ENCODE results near the gene PITPNC1.
"Not testable (repeated sequence)": the region's sequence is repeated elsewhere in the genome, so short reads cannot be mapped to it uniquely, and the experiment has no call there.

PITPNC1 gene

DNA sequence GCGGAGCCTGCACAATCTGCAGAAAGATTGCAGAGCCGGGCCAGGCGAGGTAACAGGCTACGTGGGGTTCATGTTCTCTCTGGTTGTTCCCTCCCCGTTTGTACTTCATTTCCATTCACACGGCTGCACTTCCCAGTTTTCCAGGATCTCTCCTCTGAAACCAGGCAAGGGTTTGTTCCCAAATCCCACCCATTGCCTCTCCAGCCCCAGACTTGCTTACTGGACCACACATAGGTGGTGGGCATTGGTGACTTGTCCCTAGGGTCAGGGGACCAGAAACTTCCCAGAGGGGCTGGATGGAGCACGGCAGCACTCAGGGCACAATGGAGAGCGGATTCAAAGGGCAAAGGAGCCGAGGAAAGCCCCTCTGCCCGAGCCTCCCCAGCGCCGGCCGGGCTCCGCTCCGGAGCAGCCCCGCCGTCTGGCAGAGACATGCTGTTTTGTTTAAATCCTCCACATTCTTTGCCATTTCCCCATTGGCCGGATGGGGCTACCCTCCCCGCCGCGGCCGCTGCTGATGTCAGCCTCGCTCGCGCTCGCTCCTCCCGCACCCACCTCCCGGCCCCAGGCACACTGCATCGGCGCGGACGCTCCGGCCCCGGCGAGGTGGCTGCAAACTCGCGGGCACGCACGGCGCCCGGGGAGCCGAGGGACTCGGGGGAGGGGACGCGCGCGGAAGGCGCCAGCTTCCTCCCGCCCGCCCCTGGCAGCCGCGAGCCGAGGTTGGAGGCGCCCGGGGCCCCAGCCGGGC lies at the start of gene PITPNC1:
Gene PITPNC1, plus strand, starts transcription at position 545 of the 751 bp plus-strand sequence.
- peak; percentile 91 for DNase-seq
- peak; percentile 79 for ATAC-seq

- DNase-seq (no peak), ATAC-seq (no peak)
These were observed 49.1 kb upstream of the PITPNC1 start for GRCh38 chr17:67328026-67328425.

- not testable (repeated sequence) for DNase-seq, ATAC-seq
These were observed 45.5 kb upstream of the PITPNC1 start for GRCh38 chr17:67331381-67332161.

- DNase-seq, ATAC-seq: not testable (repeated sequence)
These were observed 44.9 kb upstream of the PITPNC1 start for GRCh38 chr17:67332162-67332508.

GRCh38 chr17:67335245-67335835 lies 41.7 kb upstream of the PITPNC1 start:
- ATAC-seq (no peak), DNase-seq (no peak)

- ATAC-seq, result no peak
- no peak for DNase-seq
These were observed 40.2 kb upstream of the PITPNC1 start for GRCh38 chr17:67336859-67337258.

GRCh38 chr17:67338353-67338752 lies 38.7 kb upstream of the PITPNC1 start:
- DNase-seq, ATAC-seq: not testable (repeated sequence)

- DNase-seq, result no peak
These were observed 33.8 kb upstream of the PITPNC1 start for GRCh38 chr17:67343237-67343636.

GRCh38 chr17:67347826-67348225 lies 29.3 kb upstream of the PITPNC1 start:
- ATAC-seq, result no peak
- DNase-seq, result no peak

More at GRCh38 chr17:67343237-67343636, 33.8 kb upstream of the PITPNC1 start:
- no peak for ATAC-seq

DNA sequence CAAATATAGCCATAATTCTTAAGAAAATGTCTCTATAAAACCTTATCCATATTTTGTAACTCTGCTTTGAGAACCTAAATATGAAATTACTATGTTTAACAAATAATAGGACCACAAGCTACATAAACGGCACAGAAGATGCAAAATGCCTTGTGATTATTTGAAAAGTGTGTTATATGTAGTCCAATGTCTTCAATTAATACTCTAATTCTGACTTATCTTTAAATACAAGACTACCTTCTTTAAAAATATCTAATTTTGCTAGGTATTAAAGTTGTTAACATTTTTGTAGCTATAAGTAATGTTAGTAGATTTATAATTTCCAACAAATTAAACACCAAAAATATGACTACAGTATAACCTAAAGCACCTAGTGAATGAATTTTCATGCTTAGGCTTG lies 27.7 kb upstream of the PITPNC1 start:
- ATAC-seq, result no peak

DNA sequence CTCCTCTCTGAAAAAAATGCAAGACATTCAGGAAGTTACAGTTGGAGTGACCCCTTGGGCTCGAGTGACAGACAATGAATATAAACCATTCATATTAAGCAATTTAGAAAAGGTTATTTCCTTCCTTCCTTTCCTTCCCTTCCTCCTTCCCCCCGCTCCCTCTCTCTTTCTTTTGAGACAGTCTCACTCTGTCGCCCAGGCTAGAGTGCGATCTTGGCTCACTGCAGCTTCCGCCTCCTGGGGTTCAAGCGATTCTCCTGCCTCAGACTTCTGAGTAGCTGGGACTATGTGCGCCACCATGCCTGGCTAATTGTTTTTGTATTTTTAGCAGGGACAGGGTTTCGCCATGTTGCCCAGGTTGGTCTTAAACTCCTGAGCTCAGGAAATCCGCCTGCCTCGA lies 23.9 kb upstream of the PITPNC1 start:
- no peak for ATAC-seq
- DNase-seq, result no peak

More for the DNA sequence above, 27.7 kb upstream of the PITPNC1 start:
- DNase-seq, result no peak

- no peak for ATAC-seq
- DNase-seq, result no peak
These were observed 23.0 kb upstream of the PITPNC1 start for GRCh38 chr17:67353929-67354574.

- DNase-seq (no peak), ATAC-seq (peak; percentile 73)
These were observed 18.5 kb upstream of the PITPNC1 start for GRCh38 chr17:67358612-67359011.

DNA sequence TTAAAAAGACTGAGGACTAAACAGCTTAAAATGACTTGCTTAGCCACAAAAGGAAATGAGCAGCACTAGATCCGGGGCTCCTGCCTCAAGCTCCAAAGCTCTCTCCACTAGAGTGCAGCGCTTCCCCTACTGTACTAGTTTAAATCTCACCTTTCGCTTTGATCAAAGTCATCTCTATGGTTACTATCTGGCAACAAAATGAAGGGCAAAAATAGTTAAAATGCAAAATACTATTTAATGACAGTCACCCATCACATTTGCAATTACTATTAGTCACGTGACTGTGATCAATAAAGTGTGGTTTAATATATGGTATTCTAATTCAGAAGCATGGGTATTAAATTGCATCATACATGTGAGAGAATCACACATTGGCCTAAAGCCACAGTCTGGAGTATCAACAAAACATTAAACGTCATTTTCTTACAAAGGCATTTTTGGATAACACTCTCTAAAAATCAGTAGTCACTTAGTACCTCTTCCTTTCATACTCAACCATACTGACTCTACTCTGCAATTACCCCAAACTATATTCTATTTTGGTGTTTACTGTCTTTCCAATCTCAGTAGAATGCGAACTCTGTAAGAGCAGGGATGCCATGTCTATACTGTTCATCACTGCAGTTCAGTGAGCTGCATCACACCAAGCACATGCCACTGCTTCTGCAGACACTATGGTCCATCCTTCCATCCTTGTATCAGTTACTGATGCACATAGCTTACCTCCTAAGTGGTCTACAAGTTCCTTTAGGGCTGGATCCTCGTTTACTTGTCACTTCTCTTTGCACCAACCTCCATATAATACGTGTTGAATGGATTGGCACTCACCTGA lies 16.9 kb upstream of the PITPNC1 start:
- peak; percentile 37 for DNase-seq
- ATAC-seq, result peak; percentile 71

GRCh38 chr17:67360880-67361279 lies 16.2 kb upstream of the PITPNC1 start:
- DNase-seq, result no peak
- no peak for ATAC-seq

DNA sequence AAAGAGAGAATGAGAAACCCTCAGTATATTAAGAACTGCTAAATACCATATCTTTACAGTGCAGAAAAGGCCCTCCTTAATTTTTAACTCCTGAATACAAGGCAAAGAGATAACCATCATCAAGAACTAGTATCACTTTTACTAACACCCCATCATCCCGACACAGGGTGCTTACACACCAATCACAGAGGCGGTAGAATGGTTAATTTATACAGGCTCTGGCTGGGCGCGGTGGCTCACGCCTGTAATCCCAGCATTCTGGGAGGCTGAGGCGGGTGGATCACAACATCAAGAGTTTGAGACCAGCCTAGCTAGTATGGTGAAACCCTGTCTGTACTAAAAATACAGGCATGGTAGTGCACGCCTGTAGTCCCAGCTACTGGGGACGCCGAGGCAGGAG lies 14.9 kb upstream of the PITPNC1 start:
- no peak for ATAC-seq
- no peak for DNase-seq

DNA sequence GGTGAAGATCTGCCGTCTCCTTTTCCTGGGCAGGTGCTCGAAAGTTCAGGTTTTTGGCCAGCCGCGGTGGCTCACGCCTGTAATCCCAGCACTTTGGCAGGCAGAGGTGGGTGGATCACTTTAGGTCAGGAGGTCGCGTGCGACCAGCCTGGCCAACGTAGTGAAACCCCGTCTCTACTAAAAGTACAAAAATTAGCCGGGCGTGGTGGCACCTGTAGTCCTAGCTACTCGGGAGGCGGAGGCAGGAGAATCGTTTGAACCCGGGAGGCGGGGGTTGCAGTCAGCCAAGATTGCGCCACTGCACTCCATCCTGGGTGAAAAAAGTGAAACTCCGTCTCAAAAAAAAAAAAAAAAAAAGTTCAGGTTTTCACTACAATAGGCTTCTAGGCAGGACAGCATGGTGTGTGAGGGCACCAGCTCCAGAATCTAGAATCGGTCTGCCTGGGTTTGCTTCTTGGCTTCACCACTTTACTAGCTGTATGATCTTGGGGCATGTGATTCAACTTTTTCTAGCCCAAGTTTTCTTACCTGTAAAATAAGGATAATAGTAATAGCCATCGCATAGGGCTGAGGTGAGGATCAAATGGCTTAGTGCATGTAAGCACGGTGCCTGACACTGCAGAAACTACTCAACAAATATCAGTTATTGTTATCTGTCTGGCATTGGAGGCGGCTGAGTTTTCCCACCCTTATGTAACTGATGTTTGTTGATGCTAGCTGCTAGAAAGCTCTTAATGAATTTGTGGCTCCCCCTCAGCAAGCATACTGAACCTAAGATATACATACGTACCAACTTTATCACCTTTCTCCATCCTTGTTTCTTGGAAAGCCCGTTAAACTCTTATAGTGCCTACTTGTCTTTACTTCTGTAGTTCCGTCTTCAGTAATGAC lies 12.0 kb upstream of the PITPNC1 start:
- no peak for DNase-seq
- ATAC-seq, result no peak

DNA sequence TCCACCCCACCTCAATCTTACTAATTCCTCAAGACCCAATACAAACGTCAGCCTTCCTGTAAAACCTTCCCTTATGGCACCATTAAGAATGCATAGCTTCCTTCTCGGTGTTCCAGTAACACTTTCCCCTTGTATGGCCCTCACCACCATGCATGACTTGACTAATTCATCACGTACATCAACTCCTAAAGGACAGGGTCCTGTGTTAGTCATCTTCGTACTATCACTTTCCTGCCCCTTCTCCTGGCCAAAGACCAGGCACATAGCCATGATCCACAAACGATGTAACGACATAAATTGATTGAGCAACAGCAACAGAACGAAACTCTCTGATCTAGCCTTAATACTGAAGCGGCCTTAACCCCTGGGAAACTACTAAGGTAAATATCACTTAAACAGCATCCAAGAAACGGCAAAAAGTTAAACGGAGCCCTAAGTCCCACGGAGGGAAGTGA lies 11.3 kb upstream of the PITPNC1 start:
- peak; percentile 25 for DNase-seq
- ATAC-seq, result peak; percentile 76

DNA sequence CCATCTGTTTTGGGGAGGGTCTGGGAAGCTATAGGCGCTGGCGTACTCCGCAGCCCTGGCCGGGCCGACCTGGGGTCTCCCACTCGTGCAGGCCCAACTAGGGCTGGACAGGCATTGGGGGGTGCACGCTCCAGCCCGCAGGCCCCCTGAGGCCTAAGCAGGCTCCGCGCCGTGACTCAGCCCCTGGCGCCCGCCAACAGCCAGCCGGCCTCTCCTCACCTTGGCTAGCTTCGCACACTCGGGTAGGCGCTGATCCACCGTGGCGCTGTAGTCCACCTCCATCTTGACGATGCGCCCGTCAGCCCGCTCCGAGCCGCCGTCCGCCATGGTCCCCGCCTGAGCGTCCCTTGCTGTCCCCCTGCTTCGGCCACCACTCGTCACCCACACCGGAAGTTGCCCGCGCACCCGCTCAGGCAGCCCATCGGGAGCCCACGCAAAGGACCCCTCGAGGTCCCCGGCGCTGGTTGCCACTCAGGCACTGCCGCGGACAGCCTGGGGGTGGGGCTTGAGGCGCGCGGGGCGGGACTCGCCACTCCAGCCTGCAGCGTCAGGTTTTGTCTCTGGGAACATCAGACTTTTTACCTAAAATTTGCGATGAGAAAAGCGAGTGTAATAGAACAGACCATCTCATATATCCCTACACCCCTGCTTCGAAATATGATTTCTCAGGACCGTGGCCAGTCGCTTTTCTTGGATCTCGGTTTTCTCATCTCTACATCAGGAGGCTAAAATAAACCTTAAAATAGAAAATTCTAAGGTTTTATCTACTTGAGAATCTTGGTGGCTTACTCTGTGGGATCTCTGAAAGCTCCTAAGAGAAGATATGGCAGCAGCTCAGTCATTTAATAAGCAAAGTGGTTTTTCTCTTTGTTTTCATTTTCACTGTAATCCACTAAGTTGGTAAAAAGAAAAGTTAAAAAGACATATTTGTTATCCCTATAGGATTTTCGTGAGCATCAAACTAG lies 10.6 kb upstream of the PITPNC1 start, which contains the start of gene PSMD12:
Gene PSMD12, minus strand, starts transcription at position 385 of the 965 bp plus-strand sequence. Its CDS starts 58 bp downstream, at position 327.
- ATAC-seq (peak; percentile 92), DNase-seq (peak; percentile 97)

All from stimulated activated naive CD8-positive, alpha-beta T cell treated with anti-CD3 and anti-CD28 coated beads, Interleukin-15, Interleukin-2, amounts not matched to agents 100 U/mL and 50 U/mL, for 24 hours (primary cell).